Liver (tissue), 9 donors: ENCODE measurements around the gene SNAI1. TPM values are rescaled to one million over a fixed set of nuclear protein-coding genes. Genes with fewer than 3 reads are reported as not detected.

Experiments used
- DNase-seq: peaks from one replicate; pipeline ENCODE4 v3.0.0-alpha.2; 2017; ENCODE audit warnings: low spot score
- H3K27ac ChIP-seq, 2 donors: one replicate each; pipeline ENCODE4 v1.7.0; 2013; ENCODE audit warnings: inconsistent platforms in 2 of 2, low read length in 2 of 2, control low read depth in 1 of 2, low read depth in 1 of 2, mild to moderate bottlenecking in 1 of 2
- H3K27me3 ChIP-seq, 4 donors: one replicate each; pipeline versions ENCODE4 v1.6.1 to v1.7.0; 2013; ENCODE audit warnings: low read length in 3 of 4, inconsistent platforms in 1 of 4, mild to moderate bottlenecking in 1 of 4, moderate library complexity in 1 of 4; ENCODE audit not compliant: control insufficient read depth in 4 of 4, insufficient read depth in 4 of 4
- H3K36me3 ChIP-seq, 4 donors: one replicate each; pipeline versions ENCODE4 v1.6.1 to v1.7.0; 2013; ENCODE audit warnings: low read length in 3 of 4, mild to moderate bottlenecking in 3 of 4, low read depth in 1 of 4, moderate library complexity in 1 of 4; ENCODE audit not compliant: control insufficient read depth in 4 of 4, insufficient read depth in 3 of 4
- H3K4me1 ChIP-seq, 4 donors: one replicate each; pipeline versions ENCODE4 v1.6.1 to v1.7.0; 2013; ENCODE audit warnings: low read length in 3 of 4, mild to moderate bottlenecking in 3 of 4, moderate library complexity in 1 of 4; ENCODE audit not compliant: control insufficient read depth in 4 of 4, insufficient read depth in 4 of 4
- H3K4me3 ChIP-seq, 3 donors: one replicate each; pipeline versions ENCODE4 v1.6.1 to v1.7.0; 2013; ENCODE audit warnings: low read length in 3 of 3, control low read depth in 1 of 3, low read depth in 1 of 3, mild to moderate bottlenecking in 1 of 3
- H3K9ac ChIP-seq, 2 donors: one replicate each; pipeline ENCODE4 v1.7.0; 2013; ENCODE audit warnings: low read length in 2 of 2, mild to moderate bottlenecking in 2 of 2, moderate library complexity in 2 of 2, control low read depth in 1 of 2, low read depth in 1 of 2
- H3K9me3 ChIP-seq, 4 donors: one replicate each; pipeline versions ENCODE4 v1.6.1 to v1.7.0; 2013; ENCODE audit warnings: low read length in 3 of 4; ENCODE audit not compliant: control insufficient read depth in 4 of 4
- ATF3 ChIP-seq: IDR thresholded peaks from 2 replicates; pipeline ENCODE4 v1.6.1; 2016; ENCODE audit warnings: antibody characterized with exemption
- CTCF ChIP-seq: fragments of 150-350 bp; IDR thresholded peaks from 2 replicates; pipeline ENCODE4 v1.5.1; 2017; ENCODE audit warnings: improper control_type of control experiment, low read depth, low read length; ENCODE audit not compliant: missing input control
- EGR1 ChIP-seq, 2 donors: IDR thresholded peaks; 2 replicates each; pipeline ENCODE4 v1.6.1; 2016 to 2018; ENCODE audit warnings: antibody characterized with exemption in 2 of 2, low read depth in 2 of 2
- FOXA1 ChIP-seq: IDR thresholded peaks from 2 replicates; pipeline ENCODE4 v1.6.1; 2016; ENCODE audit warnings: antibody characterized with exemption
- FOXA2 ChIP-seq: IDR thresholded peaks from 2 replicates; pipeline ENCODE4 v1.6.1; 2016; ENCODE audit warnings: antibody characterized with exemption
- GABPA ChIP-seq, 2 donors: IDR thresholded peaks in 1 of 2; conservative IDR thresholded peaks in 1 of 2; 2 replicates each; pipeline ENCODE4 v1.6.1; 2016; ENCODE audit warnings: antibody characterized with exemption in 2 of 2, mild to moderate bottlenecking in 1 of 2, moderate library complexity in 1 of 2
- HNF4A ChIP-seq, 2 donors: conservative IDR thresholded peaks; 2 replicates each; pipeline ENCODE4 v1.6.1; 2016; ENCODE audit warnings: antibody characterized with exemption in 2 of 2, mild to moderate bottlenecking in 2 of 2
- HNF4G ChIP-seq: IDR thresholded peaks from 2 replicates; pipeline ENCODE4 v1.6.1; 2016; ENCODE audit warnings: antibody characterized with exemption
- JUND ChIP-seq, 2 donors: IDR thresholded peaks; 2 replicates each; pipeline ENCODE4 v1.6.1; 2016; ENCODE audit warnings: antibody characterized with exemption in 2 of 2
- MAX ChIP-seq: IDR thresholded peaks from 2 replicates; pipeline ENCODE4 v1.6.1; 2016; ENCODE audit warnings: antibody characterized with exemption
- NR2F2 ChIP-seq: IDR thresholded peaks from 2 replicates; pipeline ENCODE4 v1.6.1; 2016; ENCODE audit warnings: antibody characterized with exemption
- RAD21 ChIP-seq, 2 donors: IDR thresholded peaks; 2 replicates each; pipeline ENCODE4 v1.6.1; 2016; ENCODE audit warnings: antibody characterized with exemption in 2 of 2, mild to moderate bottlenecking in 2 of 2
- REST ChIP-seq: IDR thresholded peaks from 2 replicates; pipeline ENCODE4 v1.6.1; 2016; ENCODE audit warnings: antibody characterized with exemption, mild to moderate bottlenecking
- RXRA ChIP-seq, 2 donors: IDR thresholded peaks; 2 replicates each; pipeline ENCODE4 v1.6.1; 2017 to 2018; ENCODE audit warnings: antibody characterized with exemption in 2 of 2, mild to moderate bottlenecking in 1 of 2
- SP1 ChIP-seq: IDR thresholded peaks from 2 replicates; pipeline ENCODE4 v1.6.1; 2018; ENCODE audit warnings: antibody characterized with exemption, mild to moderate bottlenecking
- TAF1 ChIP-seq: conservative IDR thresholded peaks from 2 replicates; pipeline ENCODE4 v1.6.1; 2016; ENCODE audit warnings: antibody characterized with exemption, mild to moderate bottlenecking
- YY1 ChIP-seq: IDR thresholded peaks from 2 replicates; pipeline ENCODE4 v1.6.1; 2016; ENCODE audit warnings: antibody characterized with exemption, mild to moderate bottlenecking
- ZBTB33 ChIP-seq: IDR thresholded peaks from 2 replicates; pipeline ENCODE4 v1.6.1; 2016; ENCODE audit warnings: antibody characterized with exemption
- WGBS: extraction: QIAGEN DNeasy Blood & Tissue Kit; methylation state at CpG from one replicate; pipeline ENCODE4 v1.1.7; 2013; 5-methylcytosine and 5-hydroxymethylcytosine counted together
- polyA plus RNA-seq, 2 donors: library from polyadenylated mRNA; stranded (reverse) in 1 of 2; unstranded in 1 of 2; fragments of 200-250 nt in 1 of 2; fragments of >200 nt in 1 of 2; fragmentation: Nextera tagmentation in 1 of 2; extraction: Ambion mirVana in 1 of 2; gene quantifications; one replicate each; pipeline versions ENCODE4 v1.2.1 to v1.2.3, GENCODE V29; 2013 to 2015
- total RNA-seq, 2 donors: library from RNA; depleted of rRNA; stranded (reverse); fragments of >200 nt; gene quantifications; one replicate each; pipeline ENCODE4 v1.2.3, GENCODE V29; 2014
- donor health status: healthy.
- donor health status: healthy.
- donor health status: healthy.
- donor health status: healthy.
- donor health status: healthy.

Gene SNAI1
- total and polyA plus RNA-seq, 4 donors, result 0.28 to 3.4 (median 0.60) TPM

- TF ChIP-seq JUND (IDR thresholded peaks at IDR 0.05) (no peak), RXRA (IDR thresholded peaks at IDR 0.05) (no peak), FOXA2 (no peak), GABPA (IDR thresholded peaks at IDR 0.05 in 1 of 2, conservative IDR thresholded peaks at IDR 0.05 in 1 of 2) (no peak), YY1 (no peak), FOXA1 (no peak)
These were observed 21.4 kb downstream of the SNAI1 start (continued) for GRCh38 chr20:50004229-50004628.

- Histone ChIP-seq H3K27me3 (peaks cover 0 to 3% (median 0%) of the 10 kb centered on the region in 4 donors), H3K4me3 (no peak overlapping the region), H3K4me1 (peaks cover 0 to 2% (median 0%) of the 10 kb centered on the region in 4 donors), H3K9me3 (no peaks in the 10 kb centered on the region), H3K27ac (no peak overlapping the region), H3K9ac (no peak overlapping the region), H3K36me3 (no peaks in the 10 kb centered on the region)
- 77% methylated on average over 7 of the region's 7 CpGs for WGBS
- TF ChIP-seq CTCF (no peak), ATF3 (no peak), NR2F2 (no peak), TAF1 (no peak), HNF4A (conservative IDR thresholded peaks at IDR 0.05) (no peak), YY1 (no peak), JUND (IDR thresholded peaks at IDR 0.05) (no peak), EGR1 (IDR thresholded peaks at IDR 0.05; ENCODE audit: low read depth in 2 of 2) (no peak), FOXA2 (no peak), RXRA (IDR thresholded peaks at IDR 0.05) (no peak), MAX (no peak), RAD21 (IDR thresholded peaks at IDR 0.05) (no peak), SP1 (no peak), ZBTB33 (no peak), HNF4G (no peak), REST (no peak), GABPA (IDR thresholded peaks at IDR 0.05 in 1 of 2, conservative IDR thresholded peaks at IDR 0.05 in 1 of 2) (no peak), FOXA1 (no peak)
- no peak for DNase-seq
These were observed 22.7 kb downstream of the SNAI1 start for GRCh38 chr20:50005471-50005981.
